ENCODE results near the gene ACTL8. TPM values are rescaled to one million over a fixed set of nuclear protein-coding genes. Genes with fewer than 3 reads are reported as not detected.

ACTL8 gene
- total RNA-seq, 3 donors from 2014 or later = not detected

GRCh38 chr1:17845583-17845982 lies 90.5 kb downstream of the ACTL8 start:
- no peak for ATAC-seq
- Mint-ChIP-seq H3K27me3 (ENCODE audit: low read depth) (peaks cover 15% of the 10 kb centered on the region), H3K9me3 (no peaks in the 10 kb centered on the region), H3K4me3 (no peak overlapping the region), H3K36me3 (ENCODE audit: insufficient read depth) (no peaks in the 10 kb centered on the region), H3K4me1 (ENCODE audit: low read depth) (no peaks in the 10 kb centered on the region)
- no peak for DNase-seq

GRCh38 chr1:17846341-17846740 lies 91.2 kb downstream of the ACTL8 start:
- no peaks in the 10 kb centered on the region for H3K36me3 Mint-ChIP-seq (ENCODE audit: insufficient read depth)
- H3K4me3 Mint-ChIP-seq = no peak overlapping the region
- ATAC-seq (no peak), DNase-seq (no peak)
- no peaks in the 10 kb centered on the region for H3K4me1 Mint-ChIP-seq (ENCODE audit: low read depth)
- no peaks in the 10 kb centered on the region for H3K9me3 Mint-ChIP-seq
- peaks cover 13% of the 10 kb centered on the region for H3K27me3 Mint-ChIP-seq (ENCODE audit: low read depth)

- Mint-ChIP-seq H3K4me1 (ENCODE audit: low read depth) (no peaks in the 10 kb centered on the region), H3K9me3 (no peaks in the 10 kb centered on the region), H3K36me3 (ENCODE audit: insufficient read depth) (no peaks in the 10 kb centered on the region), H3K4me3 (no peak overlapping the region), H3K27me3 (ENCODE audit: low read depth) (peaks cover 10% of the 10 kb centered on the region)
- DNase-seq (no peak), ATAC-seq (no peak)
These were observed 92.0 kb downstream of the ACTL8 start for GRCh38 chr1:17847111-17847510.

GRCh38 chr1:17849216-17849615 lies 94.1 kb downstream of the ACTL8 start:
- DNase-seq (no peak), ATAC-seq (no peak)
- H3K4me1 Mint-ChIP-seq (ENCODE audit: low read depth) = no peaks in the 10 kb centered on the region
- H3K4me3 Mint-ChIP-seq = no peak overlapping the region
- no peaks in the 10 kb centered on the region for H3K9me3 Mint-ChIP-seq
- peaks cover 2% of the 10 kb centered on the region for H3K27me3 Mint-ChIP-seq (ENCODE audit: low read depth)
- H3K36me3 Mint-ChIP-seq (ENCODE audit: insufficient read depth) = no peaks in the 10 kb centered on the region

GRCh38 chr1:17851056-17851455 lies 95.9 kb downstream of the ACTL8 start:
- no peaks in the 10 kb centered on the region for H3K4me1 Mint-ChIP-seq (ENCODE audit: low read depth)
- no peaks in the 10 kb centered on the region for H3K9me3 Mint-ChIP-seq
- no peak for DNase-seq
- no peak overlapping the region for H3K4me3 Mint-ChIP-seq
- no peak for ATAC-seq
- no peaks in the 10 kb centered on the region for H3K36me3 Mint-ChIP-seq (ENCODE audit: insufficient read depth)
- H3K27me3 Mint-ChIP-seq (ENCODE audit: low read depth) = peaks cover 2% of the 10 kb centered on the region

- H3K27me3 Mint-ChIP-seq (ENCODE audit: low read depth) = peaks cover 2% of the 10 kb centered on the region
- H3K9me3 Mint-ChIP-seq = no peaks in the 10 kb centered on the region
- no peaks in the 10 kb centered on the region for H3K36me3 Mint-ChIP-seq (ENCODE audit: insufficient read depth)
- DNase-seq (no peak), ATAC-seq (no peak)
- no peaks in the 10 kb centered on the region for H3K4me1 Mint-ChIP-seq (ENCODE audit: low read depth)
- H3K4me3 Mint-ChIP-seq = no peak overlapping the region
These were observed 97.2 kb downstream of the ACTL8 start for GRCh38 chr1:17852383-17852782.

GRCh38 chr1:17853241-17853935 lies 98.3 kb downstream of the ACTL8 start:
- ATAC-seq = no peak

GRCh38 chr1:17856496-17857108 lies 101.5 kb downstream of the ACTL8 start:
- Mint-ChIP-seq H3K27me3 (ENCODE audit: low read depth) (peaks cover 4% of the 10 kb centered on the region), H3K4me1 (ENCODE audit: low read depth) (no peaks in the 10 kb centered on the region)

More at GRCh38 chr1:17853241-17853935, 98.3 kb downstream of the ACTL8 start:
- H3K4me1 Mint-ChIP-seq (ENCODE audit: low read depth) = no peaks in the 10 kb centered on the region
- no peak overlapping the region for H3K4me3 Mint-ChIP-seq
- DNase-seq = no peak
- H3K36me3 Mint-ChIP-seq (ENCODE audit: insufficient read depth) = no peaks in the 10 kb centered on the region
- no peaks in the 10 kb centered on the region for H3K9me3 Mint-ChIP-seq
- peaks cover 2% of the 10 kb centered on the region for H3K27me3 Mint-ChIP-seq (ENCODE audit: low read depth)

GRCh38 chr1:17857109-17857499 lies 102.0 kb downstream of the ACTL8 start:
- no peak overlapping the region for H3K4me3 Mint-ChIP-seq
- no peaks in the 10 kb centered on the region for H3K4me1 Mint-ChIP-seq (ENCODE audit: low read depth)
- H3K27me3 Mint-ChIP-seq (ENCODE audit: low read depth) = peaks cover 4% of the 10 kb centered on the region
- ATAC-seq (no peak), DNase-seq (no peak)
- H3K36me3 Mint-ChIP-seq (ENCODE audit: insufficient read depth) = no peaks in the 10 kb centered on the region
- no peaks in the 10 kb centered on the region for H3K9me3 Mint-ChIP-seq

More at GRCh38 chr1:17856496-17857108, 101.5 kb downstream of the ACTL8 start:
- Mint-ChIP-seq H3K4me3 (no peak overlapping the region), H3K36me3 (ENCODE audit: insufficient read depth) (no peaks in the 10 kb centered on the region), H3K9me3 (no peaks in the 10 kb centered on the region)
- no peak for ATAC-seq
- no peak for DNase-seq

- no peaks in the 10 kb centered on the region for H3K4me1 Mint-ChIP-seq (ENCODE audit: low read depth)
- no peaks in the 10 kb centered on the region for H3K36me3 Mint-ChIP-seq (ENCODE audit: insufficient read depth)
- DNase-seq (no peak), ATAC-seq (no peak)
- no peak overlapping the region for H3K4me3 Mint-ChIP-seq
- H3K9me3 Mint-ChIP-seq = no peaks in the 10 kb centered on the region
- peaks cover 3% of the 10 kb centered on the region for H3K27me3 Mint-ChIP-seq (ENCODE audit: low read depth)
These were observed 102.9 kb downstream of the ACTL8 start for GRCh38 chr1:17857996-17858395.

GRCh38 chr1:17860812-17861211 lies 105.7 kb downstream of the ACTL8 start:
- Mint-ChIP-seq H3K27me3 (ENCODE audit: low read depth) (peaks cover 3% of the 10 kb centered on the region), H3K9me3 (no peaks in the 10 kb centered on the region), H3K4me1 (ENCODE audit: low read depth) (no peaks in the 10 kb centered on the region), H3K36me3 (ENCODE audit: insufficient read depth) (no peaks in the 10 kb centered on the region), H3K4me3 (no peak overlapping the region)
- ATAC-seq (no peak), DNase-seq (no peak)

GRCh38 chr1:17861685-17862084 lies 106.6 kb downstream of the ACTL8 start:
- Mint-ChIP-seq H3K4me1 (ENCODE audit: low read depth) (no peaks in the 10 kb centered on the region), H3K36me3 (ENCODE audit: insufficient read depth) (no peaks in the 10 kb centered on the region), H3K9me3 (no peaks in the 10 kb centered on the region), H3K27me3 (ENCODE audit: low read depth) (peaks cover 3% of the 10 kb centered on the region), H3K4me3 (no peak overlapping the region)
- DNase-seq = no peak
- no peak for ATAC-seq

- H3K4me1 Mint-ChIP-seq (ENCODE audit: low read depth) = no peaks in the 10 kb centered on the region
- H3K4me3 Mint-ChIP-seq = no peak overlapping the region
- no peak for DNase-seq
- H3K27me3 Mint-ChIP-seq (ENCODE audit: low read depth) = peaks cover 6% of the 10 kb centered on the region
- no peaks in the 10 kb centered on the region for H3K9me3 Mint-ChIP-seq
- ATAC-seq = no peak
- no peaks in the 10 kb centered on the region for H3K36me3 Mint-ChIP-seq (ENCODE audit: insufficient read depth)
These were observed 107.0 kb downstream of the ACTL8 start for GRCh38 chr1:17862121-17862520.

GRCh38 chr1:17865912-17866739 lies 111.0 kb downstream of the ACTL8 start:
- Mint-ChIP-seq H3K4me3 (no peak overlapping the region), H3K27me3 (ENCODE audit: low read depth) (peaks cover 9% of the 10 kb centered on the region), H3K36me3 (ENCODE audit: insufficient read depth) (no peaks in the 10 kb centered on the region), H3K4me1 (ENCODE audit: low read depth) (no peaks in the 10 kb centered on the region), H3K9me3 (peaks cover 4% of the 10 kb centered on the region)
- no peak for DNase-seq
- ATAC-seq = no peak

- Mint-ChIP-seq H3K27me3 (ENCODE audit: low read depth) (peaks cover 8% of the 10 kb centered on the region), H3K36me3 (ENCODE audit: insufficient read depth) (no peaks in the 10 kb centered on the region), H3K9me3 (peaks cover 4% of the 10 kb centered on the region), H3K4me1 (ENCODE audit: low read depth) (no peaks in the 10 kb centered on the region), H3K4me3 (no peak overlapping the region)
- DNase-seq (no peak), ATAC-seq (no peak)
These were observed 111.6 kb downstream of the ACTL8 start for GRCh38 chr1:17866740-17867029.
